Choroid plexus epithelial cell (primary cell): ENCODE data around the gene MIS18A.
A peak's percentile ranks its signal among the peaks of the same experiment; 100 is the strongest.
"Not testable (repeated sequence)": the region's sequence is repeated elsewhere in the genome, so short reads cannot be mapped to it uniquely, and the experiment has no call there.

Experiments
- DNase-seq: peaks from one replicate; pipeline ENCODE4 v3.0.0-alpha.2; 2010; ENCODE audit warnings: low read depth
- H3K4me3 ChIP-seq: 2 replicates; pipeline ENCODE4 v1.5.1; 2011; ENCODE audit warnings: low read depth, mild to moderate bottlenecking, control low read depth, low read length, moderate library complexity
- CTCF ChIP-seq: conservative IDR thresholded peaks from 2 replicates; pipeline ENCODE4 v1.5.1; 2011; ENCODE audit warnings: low read depth, mild to moderate bottlenecking, control low read depth, inconsistent platforms, low read length, moderate library complexity

Gene MIS18A

GRCh38 chr21:32278103-32278502 lies 746 bp downstream of the MIS18A start:
- DNase-seq: peak; percentile 26
- no peak for TF ChIP-seq CTCF
- H3K4me3 ChIP-seq: peak overlapping the region; percentile 95

GRCh38 chr21:32276671-32277070 lies 2.2 kb downstream of the MIS18A start:
- TF ChIP-seq CTCF: no peak
- no peak for DNase-seq
- no peak overlapping the region for H3K4me3 ChIP-seq

GRCh38 chr21:32270748-32271147 lies 8.1 kb downstream of the MIS18A start:
- TF ChIP-seq CTCF: no peak
- no peak for DNase-seq
- no peak overlapping the region for H3K4me3 ChIP-seq

GRCh38 chr21:32265321-32265720 lies 13.5 kb downstream of the MIS18A start:
- not testable (repeated sequence) for DNase-seq, H3K4me3 ChIP-seq

- no peak for DNase-seq
- no peak overlapping the region for H3K4me3 ChIP-seq
Measured at GRCh38 chr21:32261929-32262328, 16.9 kb downstream of the MIS18A start.

GRCh38 chr21:32260130-32260529 lies 18.7 kb downstream of the MIS18A start:
- no peak overlapping the region for H3K4me3 ChIP-seq
- TF ChIP-seq CTCF: no peak
- no peak for DNase-seq

More at GRCh38 chr21:32261929-32262328, 16.9 kb downstream of the MIS18A start:
- TF ChIP-seq CTCF: no peak

- not testable (repeated sequence) for DNase-seq, H3K4me3 ChIP-seq
Measured at GRCh38 chr21:32258786-32259048, 20.1 kb downstream of the MIS18A start.

- DNase-seq: peak; percentile 94
- peak; percentile 89 for TF ChIP-seq CTCF
- no peak overlapping the region for H3K4me3 ChIP-seq
Measured at GRCh38 chr21:32257962-32258785, 20.7 kb downstream of the MIS18A start.
